ENCODE data around the gene PTEN.

GRCh38 chr10:87862679-87863052, 759 bp upstream of the PTEN start:
- TF ChIP-seq, protein P1, sequence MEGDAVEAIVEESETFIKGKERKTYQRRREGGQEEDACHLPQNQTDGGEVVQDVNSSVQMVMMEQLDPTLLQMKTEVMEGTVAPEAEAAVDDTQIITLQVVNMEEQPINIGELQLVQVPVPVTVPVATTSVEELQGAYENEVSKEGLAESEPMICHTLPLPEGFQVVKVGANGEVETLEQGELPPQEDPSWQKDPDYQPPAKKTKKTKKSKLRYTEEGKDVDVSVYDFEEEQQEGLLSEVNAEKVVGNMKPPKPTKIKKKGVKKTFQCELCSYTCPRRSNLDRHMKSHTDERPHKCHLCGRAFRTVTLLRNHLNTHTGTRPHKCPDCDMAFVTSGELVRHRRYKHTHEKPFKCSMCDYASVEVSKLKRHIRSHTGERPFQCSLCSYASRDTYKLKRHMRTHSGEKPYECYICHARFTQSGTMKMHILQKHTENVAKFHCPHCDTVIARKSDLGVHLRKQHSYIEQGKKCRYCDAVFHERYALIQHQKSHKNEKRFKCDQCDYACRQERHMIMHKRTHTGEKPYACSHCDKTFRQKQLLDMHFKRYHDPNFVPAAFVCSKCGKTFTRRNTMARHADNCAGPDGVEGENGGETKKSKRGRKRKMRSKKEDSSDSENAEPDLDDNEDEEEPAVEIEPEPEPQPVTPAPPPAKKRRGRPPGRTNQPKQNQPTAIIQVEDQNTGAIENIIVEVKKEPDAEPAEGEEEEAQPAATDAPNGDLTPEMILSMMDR (IDR thresholded peaks at IDR 0.05): no peak
- TF ChIP-seq POLR2AphosphoS5 (IDR thresholded peaks at IDR 0.05): no peak
- TF ChIP-seq POLR2A (IDR thresholded peaks at IDR 0.05): no peak

All from gastroesophageal sphincter (tissue), 3 donors.